ENCODE results near the gene HOMER2.

DNA sequence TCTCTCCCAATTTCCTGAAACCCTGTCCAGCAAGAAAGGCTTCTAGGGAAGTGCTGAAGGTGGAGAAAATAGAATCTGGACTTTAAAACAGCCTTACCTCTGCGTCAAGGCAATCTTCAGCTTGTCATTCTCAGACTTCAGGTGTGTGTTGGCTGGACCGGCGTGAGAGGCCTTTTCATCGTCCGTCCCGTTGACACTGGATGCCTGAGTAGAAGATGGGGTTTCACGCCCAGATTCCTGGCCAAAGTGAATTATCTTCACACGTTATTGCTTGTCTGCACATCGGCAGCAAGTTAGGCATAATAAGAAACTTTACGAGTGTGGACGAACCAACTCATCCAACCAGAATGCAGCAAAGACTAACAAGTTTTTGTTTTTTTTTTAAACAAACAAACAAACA is 93.6 kb downstream of the HOMER2 start:
- no peak for TF ChIP-seq USF2 (CRISPR knock-in tag; IDR thresholded peaks at IDR 0.05)
- TF ChIP-seq, protein P1, sequence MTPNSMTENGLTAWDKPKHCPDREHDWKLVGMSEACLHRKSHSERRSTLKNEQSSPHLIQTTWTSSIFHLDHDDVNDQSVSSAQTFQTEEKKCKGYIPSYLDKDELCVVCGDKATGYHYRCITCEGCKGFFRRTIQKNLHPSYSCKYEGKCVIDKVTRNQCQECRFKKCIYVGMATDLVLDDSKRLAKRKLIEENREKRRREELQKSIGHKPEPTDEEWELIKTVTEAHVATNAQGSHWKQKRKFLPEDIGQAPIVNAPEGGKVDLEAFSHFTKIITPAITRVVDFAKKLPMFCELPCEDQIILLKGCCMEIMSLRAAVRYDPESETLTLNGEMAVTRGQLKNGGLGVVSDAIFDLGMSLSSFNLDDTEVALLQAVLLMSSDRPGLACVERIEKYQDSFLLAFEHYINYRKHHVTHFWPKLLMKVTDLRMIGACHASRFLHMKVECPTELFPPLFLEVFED (CRISPR knock-in tag; conservative IDR thresholded peaks at IDR 0.05) = no peak

Measured in K562 (cell line).